Activated CD4-positive, alpha-beta T cell treated with anti-CD3 and anti-CD28 coated beads, Interleukin-2, amount 50 U/mL, for 16 hours (primary cell): ENCODE measurements around the gene COL26A1.
"Not testable (repeated sequence)": the region's sequence is repeated elsewhere in the genome, so short reads cannot be mapped to it uniquely, and the experiment has no call there.

Experiments
- DNase-seq: peaks from one replicate; pipeline ENCODE4 v3.0.0-alpha.2; 2020

COL26A1 gene

DNA sequence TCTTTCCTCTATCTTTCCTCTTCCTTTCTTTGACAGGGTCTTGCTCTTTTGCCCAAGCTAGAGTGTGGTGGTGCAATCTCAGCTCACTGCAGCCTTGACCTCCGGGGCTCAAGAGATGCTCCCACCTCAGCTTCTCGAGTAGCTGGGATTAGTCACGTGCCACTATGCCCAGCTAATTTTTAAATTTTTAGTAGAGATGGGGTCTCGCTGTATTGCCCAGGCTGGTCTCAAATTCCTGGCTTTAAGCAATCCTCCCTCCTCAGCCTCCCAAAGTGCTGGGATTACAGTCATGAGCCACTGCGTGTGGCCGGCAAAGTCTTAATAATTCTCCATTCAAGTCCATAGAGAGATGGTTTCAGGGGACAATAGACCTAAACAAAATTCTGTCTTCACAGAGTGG lies 40.2 kb downstream of the COL26A1 start:
- DNase-seq: no peak

DNA sequence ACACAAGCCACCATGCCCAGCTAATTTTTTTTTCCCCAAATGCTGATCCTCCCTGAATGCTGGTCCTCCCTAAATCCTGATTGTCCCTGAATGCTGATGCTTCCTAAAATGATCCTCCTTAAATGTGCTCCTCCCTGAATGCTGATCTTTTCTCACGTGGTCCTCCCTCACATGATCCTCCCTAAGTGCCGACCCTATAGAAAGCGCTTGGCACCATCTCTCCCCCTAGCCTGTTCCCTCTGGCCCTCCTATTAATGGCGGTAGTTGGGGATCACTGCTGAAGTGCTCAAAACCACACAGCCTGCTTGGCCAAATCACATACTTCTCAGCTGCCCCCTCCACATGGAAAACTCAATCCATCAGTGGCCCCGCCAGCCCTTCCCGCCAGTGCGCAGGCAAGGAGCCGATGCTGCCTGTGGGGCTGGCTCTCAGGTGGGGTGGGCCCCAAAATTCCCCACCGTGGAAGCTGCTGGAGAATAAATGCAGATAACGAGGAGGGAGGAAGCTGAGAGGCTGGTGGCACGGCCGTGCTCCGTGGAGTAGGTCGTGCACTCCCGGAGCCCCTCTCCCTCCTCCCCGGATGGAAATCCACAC lies 42.9 kb downstream of the COL26A1 start:
- DNase-seq: no peak

DNA sequence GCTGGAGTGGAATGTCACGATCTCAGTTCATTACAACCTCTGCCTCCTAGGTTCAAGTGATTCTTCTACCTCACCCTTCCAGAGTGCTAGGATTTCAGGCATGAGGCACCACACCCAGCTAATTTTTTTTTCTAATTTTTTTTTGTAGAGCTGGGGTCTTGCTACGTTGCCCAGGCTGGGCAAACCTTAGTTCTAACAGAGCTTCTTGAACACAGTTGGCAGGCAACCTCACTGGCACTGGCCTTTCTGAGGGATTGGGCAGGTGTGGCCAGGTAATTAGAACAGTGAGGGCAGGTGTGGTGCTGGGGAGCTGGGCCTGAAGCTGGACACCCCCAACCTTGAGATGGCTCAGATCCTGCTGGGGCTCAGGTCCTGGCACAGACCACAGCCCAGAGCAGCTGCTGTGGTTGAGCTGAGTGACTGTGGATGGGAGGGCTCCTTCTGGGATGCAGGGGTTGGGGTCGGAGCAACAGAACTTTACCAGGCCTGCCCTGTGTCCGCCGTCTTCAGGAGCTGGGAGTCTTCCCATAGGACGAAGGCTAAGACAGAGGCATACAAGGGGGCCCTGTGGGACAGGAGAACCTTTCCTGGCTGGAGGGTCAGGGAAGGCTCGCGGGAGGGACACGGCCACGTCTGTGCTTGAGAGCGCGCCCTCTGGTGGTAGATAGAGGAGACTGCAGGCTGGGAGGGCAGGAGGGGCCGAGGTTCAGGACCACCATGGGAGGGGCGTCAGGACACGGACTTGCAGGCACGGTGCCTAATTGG lies 48.2 kb downstream of the COL26A1 start:
- peak; percentile 23 for DNase-seq

DNA sequence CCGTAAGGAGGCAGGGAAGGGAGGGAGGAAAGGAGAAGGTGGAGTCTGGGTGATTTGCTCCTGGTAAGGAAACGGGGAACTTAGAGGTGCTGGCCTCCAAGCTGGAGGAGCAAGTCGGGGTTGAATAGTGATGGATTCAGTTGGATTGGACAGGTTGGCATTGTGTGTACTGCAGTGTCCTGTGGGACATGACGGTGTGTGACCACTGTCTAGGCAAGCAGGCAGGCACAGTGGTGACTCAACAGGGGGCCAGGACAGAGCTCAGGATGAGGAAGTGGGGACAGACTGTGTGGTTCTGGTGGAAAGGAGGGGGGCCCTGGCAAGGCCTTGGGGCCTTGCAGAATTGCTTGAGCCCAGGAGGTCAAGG lies 48.8 kb downstream of the COL26A1 start:
- no peak for DNase-seq

DNA sequence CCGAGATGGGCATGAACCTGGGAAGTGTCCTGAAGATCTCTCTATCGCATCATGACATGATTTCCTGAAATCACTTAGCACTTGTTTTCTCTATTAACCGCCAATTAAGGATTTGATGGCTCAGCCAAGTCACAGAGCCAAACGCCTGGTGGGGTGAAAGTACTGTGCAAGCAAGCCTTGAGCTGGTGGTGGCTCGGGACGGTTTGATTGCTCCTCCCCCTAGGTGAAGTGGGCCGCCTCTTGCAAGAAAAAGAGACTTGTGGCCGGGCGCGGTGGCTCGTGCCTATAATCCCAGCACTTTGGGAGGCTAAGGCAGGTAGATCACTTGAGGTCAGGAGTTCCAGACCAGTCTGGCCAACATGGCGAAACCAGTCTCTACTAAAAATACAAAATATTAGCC lies 50.3 kb downstream of the COL26A1 start:
- DNase-seq: no peak

DNA sequence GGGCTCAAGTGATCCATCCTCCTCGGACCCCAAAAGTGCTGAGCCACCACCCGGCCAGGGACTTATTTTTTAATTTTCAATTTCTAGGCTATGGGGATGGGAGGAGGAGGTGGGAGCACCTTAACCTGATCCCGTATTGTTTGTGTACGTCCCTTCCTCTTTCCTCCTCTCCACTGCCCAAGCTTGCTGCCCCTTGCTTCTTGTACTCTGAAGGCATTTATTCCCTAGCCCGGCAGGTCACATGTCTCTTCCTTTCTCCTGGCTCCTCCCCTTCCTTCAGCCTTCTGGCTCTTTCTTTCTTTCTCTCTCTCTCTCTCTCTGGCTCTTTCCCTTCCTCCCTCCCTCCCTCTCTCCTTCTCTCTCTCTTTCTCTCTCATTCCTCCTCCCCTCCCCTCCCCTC lies 56.0 kb downstream of the COL26A1 start:
- no peak for DNase-seq

DNA sequence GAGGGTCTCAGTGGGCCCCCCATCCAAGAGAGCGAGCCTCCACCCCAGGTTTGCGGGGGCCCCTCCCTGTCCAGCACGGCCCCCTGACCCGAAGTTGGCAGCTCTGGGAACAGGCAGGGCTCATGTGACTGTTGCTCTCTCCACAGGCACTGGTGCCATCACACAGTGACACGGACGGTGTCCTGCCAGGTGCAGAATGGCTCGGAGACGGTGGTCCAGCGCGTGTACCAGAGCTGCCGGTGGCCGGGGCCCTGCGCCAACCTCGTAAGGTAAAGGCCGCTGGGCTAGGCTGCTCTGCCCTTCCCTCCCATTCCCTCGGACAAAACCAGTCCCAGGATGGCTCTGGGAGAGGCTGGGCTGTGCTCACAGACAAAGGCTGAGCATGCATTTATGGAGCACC lies 57.2 kb downstream of the COL26A1 start:
- no peak for DNase-seq

DNA sequence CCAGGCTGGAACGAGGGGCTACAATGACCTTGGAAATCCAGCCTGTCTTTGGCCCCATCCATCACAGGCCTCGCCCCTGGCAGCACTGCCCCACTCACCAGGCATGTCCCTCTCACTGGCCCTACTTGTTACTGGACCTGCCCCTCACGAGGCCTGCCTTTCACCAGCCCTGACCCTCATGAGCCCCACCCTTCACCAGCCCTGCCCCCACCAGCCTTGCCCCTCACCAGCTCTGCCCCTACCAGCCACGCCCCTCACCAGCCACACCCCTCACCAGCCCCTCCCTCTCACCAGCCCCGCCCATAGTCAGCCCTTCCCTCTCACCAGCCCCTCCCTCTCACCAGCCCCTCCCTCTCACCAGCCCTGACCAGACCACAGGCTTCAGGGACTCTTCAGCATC lies 57.8 kb downstream of the COL26A1 start:
- no peak for DNase-seq

DNA sequence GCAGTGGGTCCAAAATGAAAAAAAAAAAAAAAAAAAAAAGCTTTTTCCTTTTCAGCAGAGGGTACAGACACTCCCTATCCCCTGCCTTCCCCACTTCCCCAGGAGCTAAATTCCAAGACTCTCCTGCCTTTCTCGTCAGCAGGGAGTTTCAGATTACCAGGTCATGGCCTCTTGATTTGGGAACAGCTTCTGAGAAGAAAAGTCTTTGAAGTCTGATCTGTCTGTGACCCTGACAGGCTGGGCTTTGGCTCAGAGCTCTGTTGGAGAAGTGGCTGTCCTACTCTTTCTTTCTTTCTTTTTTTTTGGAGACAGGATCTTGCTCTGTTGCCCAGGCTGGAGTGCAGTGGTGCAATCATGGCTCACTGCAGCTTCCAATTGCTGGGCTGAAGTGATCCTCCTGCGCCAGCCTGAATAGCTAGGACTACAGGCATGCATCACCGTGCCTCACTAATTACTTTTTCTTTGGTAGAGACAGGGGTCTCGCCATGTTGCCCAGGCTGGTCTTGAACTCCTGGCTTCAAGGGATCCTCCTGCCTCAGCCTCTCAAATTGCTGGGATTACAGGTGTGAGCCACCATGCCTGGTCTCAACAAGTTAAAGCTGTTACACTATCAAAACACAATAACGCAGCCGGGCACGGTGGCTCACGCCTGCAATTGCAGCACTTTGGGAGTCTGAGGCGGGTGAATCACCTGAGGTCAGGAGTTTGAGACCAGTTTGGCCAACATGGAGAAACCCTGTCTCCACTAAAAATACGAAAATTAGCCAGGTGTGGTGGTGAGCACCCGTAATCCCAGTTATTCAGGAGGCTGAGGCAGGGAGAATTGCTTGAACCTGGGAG lies 59.9 kb downstream of the COL26A1 start:
- no peak for DNase-seq

DNA sequence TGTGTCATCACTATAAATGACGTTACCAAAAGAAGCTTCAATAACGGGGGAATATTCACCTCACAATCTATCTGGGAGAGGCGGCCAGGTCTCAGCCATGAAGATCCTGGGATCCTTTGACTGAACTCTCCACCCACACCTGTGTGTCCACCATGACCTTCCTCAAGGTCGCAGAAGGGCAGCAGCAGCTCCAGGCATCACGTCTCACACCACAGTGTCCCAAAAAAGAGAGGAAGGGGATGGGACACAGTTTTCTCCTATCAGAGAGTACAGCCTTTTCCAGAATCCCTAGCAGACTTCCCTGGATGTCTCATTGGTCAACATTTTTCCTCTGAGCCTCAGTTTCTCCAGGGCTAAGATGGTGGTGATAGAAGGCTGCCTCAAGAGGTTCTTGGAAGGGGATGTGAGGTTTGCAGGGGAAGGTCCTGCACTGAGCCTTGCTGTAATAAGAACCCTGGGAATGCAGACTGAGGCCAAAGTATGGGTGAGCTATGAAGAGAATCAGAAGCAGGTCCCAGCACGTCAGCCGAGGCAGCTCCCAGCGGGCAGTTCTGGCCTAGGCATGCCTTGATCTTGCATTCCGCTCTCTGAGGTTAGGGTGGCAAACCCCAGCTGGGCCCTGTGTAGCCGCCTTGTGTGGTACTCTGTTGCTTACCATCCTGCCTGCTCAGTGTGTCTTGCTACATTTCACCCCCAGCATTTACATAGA lies 63.8 kb downstream of the COL26A1 start:
- no peak for DNase-seq

DNA sequence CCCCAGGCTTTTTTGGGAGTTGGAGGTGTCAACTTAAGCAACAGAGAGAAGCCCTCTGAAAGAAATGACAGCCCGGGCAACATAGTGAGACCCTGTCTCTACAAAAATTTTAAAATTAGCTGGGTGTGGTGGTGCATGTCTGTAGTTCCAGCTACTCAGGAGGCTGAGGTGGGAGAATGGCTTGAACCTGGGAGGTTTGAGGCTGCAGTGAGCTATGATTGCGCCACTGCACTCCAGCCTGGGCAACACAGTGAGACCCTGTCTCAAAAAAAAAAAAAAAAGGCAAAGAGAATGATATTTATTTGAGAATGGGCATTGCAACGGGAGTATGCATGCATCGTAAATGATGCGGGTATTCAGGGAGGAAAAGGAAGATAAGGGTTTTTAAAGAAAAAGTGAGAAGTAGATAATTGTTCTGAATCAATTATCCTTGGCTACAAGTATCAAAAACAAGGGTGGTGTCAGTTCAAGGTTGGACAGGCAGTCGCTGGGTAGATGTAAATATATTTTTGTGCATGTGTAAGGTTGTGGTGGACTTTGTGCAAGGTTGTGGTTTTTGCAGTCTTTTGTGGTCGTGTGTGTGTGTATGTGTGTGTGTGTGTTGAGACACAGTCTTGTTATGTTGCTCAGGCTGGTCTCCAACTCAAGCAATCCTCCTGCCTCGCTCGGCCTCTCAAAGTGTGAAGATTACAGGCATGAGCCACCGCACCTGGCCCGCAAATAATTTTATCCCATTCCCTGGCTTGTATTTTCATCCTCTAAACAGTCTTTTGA lies 65.6 kb downstream of the COL26A1 start:
- no peak for DNase-seq

DNA sequence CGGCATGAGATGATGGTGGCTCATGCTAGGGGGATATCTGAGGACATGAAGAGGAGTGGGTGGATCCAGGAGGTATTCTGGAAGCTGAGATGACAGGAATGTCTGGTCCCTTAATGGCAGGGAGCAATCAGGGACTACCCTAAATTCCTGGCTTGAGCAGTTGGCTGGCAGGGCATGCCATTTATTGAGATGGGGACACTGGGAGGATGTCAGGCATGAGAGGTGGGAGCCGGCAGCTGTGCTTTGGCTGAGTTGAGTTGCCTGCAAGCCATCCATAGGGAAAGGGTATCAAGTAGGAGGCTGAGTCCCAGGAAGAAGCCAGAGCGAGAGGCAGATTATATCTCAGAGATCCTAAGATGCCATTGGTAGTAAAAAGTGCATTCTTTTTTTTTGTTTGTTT lies 69.6 kb downstream of the COL26A1 start:
- DNase-seq: no peak

DNA sequence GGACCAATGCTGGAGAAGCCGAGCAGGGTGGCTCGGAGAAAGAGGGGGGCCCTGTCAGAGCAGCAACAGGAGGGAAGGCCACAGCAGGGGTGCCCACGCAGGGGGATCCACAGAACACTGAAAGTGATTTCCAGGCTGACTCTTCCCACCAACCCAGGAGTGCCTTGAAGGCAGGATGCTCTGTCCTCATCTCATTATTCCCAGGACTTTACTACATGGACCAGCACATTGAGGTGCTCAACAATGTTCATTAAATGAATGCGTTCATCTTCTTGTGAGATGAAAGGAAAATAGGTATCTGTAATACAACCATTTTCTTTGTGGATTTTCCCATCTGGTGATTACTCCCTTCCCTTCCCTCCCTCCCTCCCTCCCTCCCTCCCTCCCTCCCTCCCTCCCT lies 71.0 kb downstream of the COL26A1 start:
- DNase-seq: no peak

DNA sequence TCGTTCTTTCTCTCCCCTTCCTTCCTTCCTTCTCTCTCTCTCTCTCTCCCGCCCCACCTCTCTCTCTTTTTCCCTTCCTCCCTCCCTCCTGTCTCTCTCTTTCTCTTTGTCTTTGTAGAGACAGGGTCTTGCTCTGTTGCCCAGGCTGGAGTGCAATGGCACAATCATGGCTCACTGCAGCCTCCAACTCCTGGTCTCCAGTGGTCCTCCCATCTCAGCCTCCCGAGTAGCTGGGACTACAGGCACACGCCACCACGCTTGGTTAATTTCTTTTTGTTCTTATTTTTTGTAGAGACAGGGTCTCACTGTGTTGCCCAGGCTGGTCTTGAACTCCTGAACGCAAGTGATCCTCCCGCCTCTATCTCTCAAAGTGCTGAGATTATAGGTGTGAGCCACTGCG lies 71.5 kb downstream of the COL26A1 start:
- DNase-seq: not testable (repeated sequence)

DNA sequence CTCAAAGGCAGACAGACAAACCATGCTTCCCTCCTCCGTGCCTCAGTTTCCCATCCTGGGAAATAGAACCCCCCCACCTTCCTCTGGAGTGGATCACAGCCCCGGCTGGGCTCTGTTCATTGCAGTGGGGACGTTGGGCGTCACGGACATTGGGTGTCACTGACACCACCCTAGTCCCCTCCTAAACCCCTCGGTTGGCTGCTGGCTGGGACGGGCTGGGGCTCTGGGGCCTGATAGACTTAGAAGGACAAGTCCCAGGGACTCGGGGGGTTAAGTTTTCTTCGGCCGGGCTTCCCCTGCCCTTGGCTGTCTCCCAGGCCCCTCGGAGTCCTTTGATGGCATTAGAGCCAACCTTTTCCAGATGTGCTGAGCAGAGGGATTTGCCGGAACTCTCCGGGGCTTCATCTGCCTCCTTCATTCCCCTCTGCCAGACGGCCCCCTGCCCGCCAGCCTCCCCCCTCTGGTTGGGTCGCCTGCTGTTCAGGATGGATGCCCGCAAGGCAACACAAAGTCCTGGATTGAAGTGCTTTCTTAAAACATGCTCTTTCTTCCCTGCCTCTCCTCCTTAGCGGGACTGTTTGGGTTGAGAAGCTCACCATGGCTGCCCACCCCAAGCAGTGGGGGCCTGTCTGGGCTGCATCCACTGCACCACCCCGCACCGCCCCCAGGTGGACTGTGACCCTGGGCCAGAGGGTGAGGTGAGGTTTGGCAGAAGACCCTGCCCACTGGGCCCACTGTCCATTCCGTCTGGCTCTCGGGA lies 73.0 kb downstream of the COL26A1 start:
- DNase-seq: no peak

DNA sequence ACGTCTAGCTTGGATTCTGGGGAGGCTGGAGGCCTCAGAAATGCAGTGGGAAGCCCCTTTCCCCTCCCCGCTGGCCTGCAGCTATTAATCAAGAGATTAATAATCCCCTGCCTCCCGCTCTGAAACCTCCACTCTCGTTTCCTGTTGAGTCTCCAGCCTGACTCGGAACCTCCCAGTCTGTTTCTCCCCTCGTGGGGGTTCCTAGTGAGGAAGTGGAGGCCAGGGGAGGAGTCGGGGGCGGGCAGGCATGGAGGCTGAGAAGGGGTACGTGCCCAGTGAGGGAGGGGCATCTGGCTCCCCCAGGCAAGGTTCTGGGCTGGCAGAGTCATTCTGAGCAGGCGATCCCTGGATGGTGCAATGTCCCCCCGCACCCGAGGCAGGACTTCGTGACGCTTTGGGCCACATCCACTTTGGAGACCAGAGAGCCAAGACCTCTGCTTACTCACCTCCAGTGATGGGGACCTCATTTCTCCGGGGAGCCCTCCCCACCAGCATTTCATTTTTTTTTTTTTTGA lies 73.6 kb downstream of the COL26A1 start:
- no peak for DNase-seq

DNA sequence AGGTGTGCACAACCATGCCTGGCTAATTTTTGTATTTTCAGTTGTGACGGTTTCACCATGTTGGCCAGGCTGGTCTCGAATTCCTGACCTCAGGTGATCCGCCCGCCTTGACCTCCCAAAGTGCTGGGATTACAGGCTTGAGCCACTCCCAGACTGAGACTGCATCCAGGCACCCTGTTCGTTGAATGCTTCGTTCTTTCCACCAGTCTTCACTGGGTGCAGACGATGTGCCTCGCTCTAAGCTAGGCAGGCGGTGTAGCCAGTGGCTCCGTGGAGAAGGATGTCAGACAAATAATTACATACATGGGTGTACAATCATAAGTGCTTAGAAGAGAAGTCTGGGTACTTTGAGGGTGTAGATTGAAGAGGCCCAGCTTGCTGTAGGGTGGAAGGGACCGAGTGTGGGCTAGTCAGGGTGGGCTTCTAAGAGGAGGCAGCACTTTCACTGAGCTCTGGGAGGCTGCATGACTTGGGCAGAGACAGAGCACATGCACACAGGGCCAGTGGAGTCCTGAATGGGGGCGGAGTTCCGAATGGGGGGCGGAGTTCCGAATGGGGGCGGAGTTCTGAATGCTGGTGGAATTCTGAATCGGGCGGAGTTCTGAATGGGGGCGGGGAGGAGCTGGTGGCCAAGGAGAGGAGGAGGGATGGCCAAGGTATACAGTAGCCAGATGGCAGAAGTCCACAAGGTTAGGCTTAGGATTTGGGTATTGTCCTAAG lies 74.3 kb downstream of the COL26A1 start:
- DNase-seq: no peak

DNA sequence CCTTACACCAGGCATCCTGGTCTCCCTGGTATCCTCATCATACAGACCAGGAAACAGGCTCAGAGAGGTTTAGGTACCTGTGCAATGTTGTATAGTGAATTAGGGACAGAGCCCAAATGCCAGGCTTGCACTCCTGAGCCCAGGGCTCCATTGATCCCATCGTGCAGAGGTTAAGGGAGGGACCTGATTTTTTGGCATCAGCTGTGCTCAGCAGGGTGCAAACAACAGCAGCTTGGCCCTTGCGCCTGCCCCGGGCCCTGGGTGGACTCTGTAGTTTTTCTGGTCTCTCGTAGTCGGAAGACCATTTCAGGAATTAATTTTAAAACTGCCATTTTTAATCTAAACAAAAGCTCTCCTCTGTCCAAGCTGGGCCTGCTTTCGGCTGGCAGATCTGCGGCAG lies 79.2 kb downstream of the COL26A1 start:
- DNase-seq: no peak

DNA sequence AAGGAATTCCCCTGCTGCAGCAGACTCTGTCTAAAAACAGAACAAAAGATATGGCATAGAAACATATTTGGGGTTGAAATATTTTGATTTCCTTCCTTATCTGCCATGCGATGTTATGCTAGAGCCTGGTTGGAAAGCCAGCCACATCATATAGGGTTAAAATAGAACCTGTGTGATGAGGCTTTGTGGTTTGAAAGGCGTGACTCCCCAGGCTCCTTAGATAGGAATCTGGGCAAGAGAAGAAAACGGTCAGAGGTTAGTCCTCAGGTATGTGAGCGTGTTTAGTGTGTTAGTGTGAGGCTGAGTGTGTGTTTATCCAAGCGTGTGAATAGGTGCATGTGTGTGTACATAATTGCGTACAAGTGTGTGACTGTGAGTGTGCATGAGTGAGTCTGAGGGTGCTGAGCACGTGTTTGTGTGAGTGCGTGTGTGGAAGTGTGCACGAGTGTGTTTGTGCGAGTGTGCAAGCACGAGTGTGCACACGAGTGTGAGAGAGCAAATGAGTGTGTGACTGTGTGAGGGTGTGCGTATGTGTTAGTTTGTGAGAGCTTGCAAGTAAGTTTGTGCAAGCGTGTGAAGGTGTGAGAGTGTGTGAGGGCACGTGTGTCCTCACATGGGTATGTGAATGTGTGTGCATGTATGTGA lies 79.9 kb downstream of the COL26A1 start:
- no peak for DNase-seq

DNA sequence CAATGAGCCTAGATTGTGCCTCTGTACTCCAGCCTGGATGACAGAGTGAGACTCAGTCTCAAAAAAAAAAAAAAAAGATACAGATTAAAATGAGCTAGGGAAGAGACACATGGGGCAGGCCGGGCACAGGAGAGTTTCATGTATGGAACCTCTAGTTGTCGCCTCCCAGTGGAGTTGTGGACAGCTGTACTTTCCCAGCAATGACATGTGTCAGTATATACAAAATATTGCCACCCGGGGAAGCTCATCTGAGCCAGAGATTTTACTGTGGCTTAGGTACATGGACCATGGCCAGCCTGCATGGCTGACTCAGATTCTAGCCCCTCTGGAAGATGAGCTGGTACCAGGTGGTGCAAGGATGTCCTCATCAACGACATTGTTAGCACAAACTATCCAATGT lies 87.4 kb downstream of the COL26A1 start:
- no peak for DNase-seq
